Right lung (tissue), 5 donors: Measurements from ENCODE around the gene FBLN1. TPM values are rescaled to one million over a fixed set of nuclear protein-coding genes. Genes with fewer than 3 reads are reported as not detected.
A peak's percentile ranks its signal among the peaks of the same experiment; 100 is the strongest.

ENCODE experiments used
- DNase-seq, 2 donors: peaks; one replicate each; pipeline ENCODE4 v3.0.0-alpha.2; 2013
- polyA plus RNA-seq, 5 donors: library from polyadenylated mRNA; unstranded; fragments of 120-200 nt; gene quantifications; one replicate each; pipeline versions ENCODE4 v1.2.1 to v1.2.3, GENCODE V29; 2013; ENCODE audit warnings: inconsistent platforms in 1 of 5, low replicate concordance in 1 of 5; ENCODE audit not compliant: insufficient read length in 5 of 5, insufficient read depth in 1 of 5

FBLN1 gene
- polyA plus RNA-seq, 5 donors: 219 to 312 (median 307) TPM

GRCh38 chr22:45497351-45498145 is 5.1 kb upstream of the FBLN1 start:
- peak in 1 of 2 donors; percentile 61 for DNase-seq

GRCh38 chr22:45499746-45500145 is 2.9 kb upstream of the FBLN1 start:
- no peak for DNase-seq

GRCh38 chr22:45503050-45503815 is 550 bp downstream of the FBLN1 start:
- DNase-seq: no peak

- DNase-seq: no peak
Measured at GRCh38 chr22:45503816-45504372, 1.2 kb downstream of the FBLN1 start.

GRCh38 chr22:45504373-45505341 is 2.0 kb downstream of the FBLN1 start:
- DNase-seq: no peak

- no peak for DNase-seq
Measured at GRCh38 chr22:45505991-45506747, 3.5 kb downstream of the FBLN1 start.

- DNase-seq: no peak
Measured at GRCh38 chr22:45506816-45507360, 4.2 kb downstream of the FBLN1 start.

GRCh38 chr22:45507798-45508197 is 5.1 kb downstream of the FBLN1 start:
- DNase-seq: no peak

- no peak for DNase-seq
Measured at GRCh38 chr22:45508814-45509213, 6.1 kb downstream of the FBLN1 start.

GRCh38 chr22:45510376-45511232 is 7.9 kb downstream of the FBLN1 start:
- no peak for DNase-seq

GRCh38 chr22:45511847-45512261 is 9.2 kb downstream of the FBLN1 start:
- peak; percentile 67 to 68 for DNase-seq

- no peak for DNase-seq
Measured at GRCh38 chr22:45512363-45512762, 9.7 kb downstream of the FBLN1 start.

- no peak for DNase-seq
Measured at GRCh38 chr22:45515676-45516075, 13.0 kb downstream of the FBLN1 start.

- DNase-seq: no peak
Measured at GRCh38 chr22:45516163-45516562, 13.5 kb downstream of the FBLN1 start.

- no peak for DNase-seq
Measured at GRCh38 chr22:45516923-45517675, 14.4 kb downstream of the FBLN1 start.

- no peak for DNase-seq
Measured at GRCh38 chr22:45518136-45518535, 15.5 kb downstream of the FBLN1 start.

- no peak for DNase-seq
Measured at GRCh38 chr22:45518580-45518991, 15.9 kb downstream of the FBLN1 start.

GRCh38 chr22:45521178-45521577 is 18.5 kb downstream of the FBLN1 start:
- DNase-seq: no peak

- DNase-seq: no peak
Measured at GRCh38 chr22:45522462-45522861, 19.8 kb downstream of the FBLN1 start.
